Transverse colon (tissue), 3 donors: ENCODE data around the gene KTN1.

Experiments
- CTCF ChIP-seq, 5 experiments: fragments of 200-600 bp in 3 of 5; fragments of 450-650 bp in 2 of 5; sonication (generic) in 3 of 5; IDR thresholded peaks; 1 replicate in 2 of 5; 2 replicates in 3 of 5; pipeline ENCODE4 v1.5.1; 2016 to 2017; ENCODE audit warnings: antibody characterized with exemption in 5 of 5, inconsistent platforms in 3 of 5, mild to moderate bottlenecking in 2 of 5, moderate library complexity in 1 of 5
- EP300 ChIP-seq: sonication (generic); formaldehyde crosslinking; IDR thresholded peaks from one replicate; pipeline ENCODE4 v1.6.1; 2017; ENCODE audit warnings: antibody characterized with exemption, low read depth

- no peak for TF ChIP-seq EP300
- TF ChIP-seq CTCF (IDR thresholded peaks at IDR 0.05), result no peak
Measured at GRCh38 chr14:55702511-55702910, 122.5 kb downstream of the KTN1 start.
